Psoas muscle (tissue), 8 donors: Measurements from ENCODE around the gene AADACL3. TPM values are rescaled to one million over a fixed set of nuclear protein-coding genes. Genes with fewer than 3 reads are reported as not detected.
"Not testable (repeated sequence)": the region's sequence is repeated elsewhere in the genome, so short reads cannot be mapped to it uniquely, and the experiment has no call there.

ENCODE experiments used
- ATAC-seq, 4 donors: fragments of 200-7000 bp; cut with Tn5 transposase; one replicate each; pipeline ENCODE4 v1.9.1; 2020; ENCODE audit warnings: moderate library complexity in 3 of 4, mild to moderate bottlenecking in 2 of 4
- DNase-seq, 2 donors: peaks; one replicate each; pipeline ENCODE4 v3.0.0-alpha.2; 2020
- H3K27ac ChIP-seq: fragments of 200-600 bp; one replicate; pipeline ENCODE4 v1.8.0; 2022
- H3K27me3 ChIP-seq, 3 donors: fragments of 200-600 bp in 1 of 3; one replicate each; pipeline versions ENCODE4 v1.6.1 to v1.8.0; 2013 to 2022; ENCODE audit warnings: low read length in 2 of 3, mild to moderate bottlenecking in 2 of 3, moderate library complexity in 1 of 3; ENCODE audit not compliant: insufficient read depth in 3 of 3
- H3K36me3 ChIP-seq, 2 donors: fragments of 200-600 bp in 1 of 2; one replicate each; pipeline versions ENCODE4 v1.6.1 to v1.8.0; 2013 to 2022; ENCODE audit warnings: low read depth in 1 of 2, mild to moderate bottlenecking in 1 of 2, moderate library complexity in 1 of 2; ENCODE audit not compliant: insufficient read depth in 1 of 2
- H3K4me1 ChIP-seq: fragments of 200-600 bp; one replicate; pipeline ENCODE4 v1.8.0; 2022
- H3K4me3 ChIP-seq: fragments of 200-600 bp; one replicate; pipeline ENCODE4 v1.8.0; 2022; ENCODE audit warnings: mild to moderate bottlenecking
- H3K9me3 ChIP-seq: fragments of 200-600 bp; one replicate; pipeline ENCODE4 v1.8.0; 2022
- CTCF ChIP-seq: fragments of 200-600 bp; IDR thresholded peaks from one replicate; pipeline ENCODE4 v1.8.0; 2022; ENCODE audit warnings: antibody characterized with exemption
- WGBS, 3 donors: extraction: QIAGEN DNeasy Blood & Tissue Kit; methylation state at CpG; one replicate each; pipeline versions ENCODE4 v1.1.6 to v1.1.7; 2013; 5-methylcytosine and 5-hydroxymethylcytosine counted together
- intact Hi-C, 2 donors: fragments of 100-400 bp; cut with DNase I; formaldehyde crosslinking; loops; one replicate each; pipeline versions ENCODE4 v1.11.0 to v1.14.2; 2022
- polyA plus RNA-seq, 3 donors: library from polyadenylated mRNA; stranded (reverse); fragments of 200-250 nt; gene quantifications; one replicate each; pipeline ENCODE4 v1.2.3, GENCODE V29; 2013
- total RNA-seq, 4 donors: library from RNA; stranded (reverse); fragmentation: NEBNext Ultra II Directional in 2 of 4; extraction: Animal tissue kit (Norgen Biotek cat#: 25700) in 2 of 4; gene quantifications; one replicate each; pipeline versions ENCODE4 v1.2.1 to v1.2.4, GENCODE V29; 2021 to 2023
- donor health status: healthy with polysubstance abuse.
- donor health status: DM: no; HTN: no; CAD: no; lungs with moderate emphysema.
- donor health status: Bipolar disorder and iron deficiency.
- donor health status: healthy.
- donor health status: DM: yes; HTN: yes; CAD: no.
- donor health status: DM: no; HTN: no; CAD: no.
- donor health status: DM: no; HTN: no; CAD: no.
- donor health status: DM: yes; HTN: yes; CAD: no.

AADACL3 gene
- total and polyA plus RNA-seq, 7 donors, result not detected

- no peaks in the 10 kb centered on the region for H3K36me3 ChIP-seq
- H3K4me3 ChIP-seq, result no peak overlapping the region
- H3K9me3 ChIP-seq, result no peaks in the 10 kb centered on the region
- no peak for TF ChIP-seq CTCF
- H3K27ac ChIP-seq, result no peak overlapping the region
- no peaks in the 10 kb centered on the region for H3K27me3 ChIP-seq
- no peaks in the 10 kb centered on the region for H3K4me1 ChIP-seq
- DNase-seq (no peak), ATAC-seq (peak in 3 of 4 donors; percentile 54 to 77 (median 58))
- 20 to 58% (median 24%) methylated on average over 1 of the region's 1 CpG for WGBS, 3 donors
- intact Hi-C loops, result no loop called here
Measured at GRCh38 chr1:12722626-12723025, 6.7 kb downstream of the AADACL3 start.

GRCh38 chr1:12728391-12728790 is 12.5 kb downstream of the AADACL3 start:
- ATAC-seq, result no peak
- intact Hi-C loops, result no loop called here
- no peak overlapping the region for H3K4me3 ChIP-seq
- no peaks in the 10 kb centered on the region for H3K36me3 ChIP-seq
- TF ChIP-seq CTCF, result no peak
- no peaks in the 10 kb centered on the region for H3K4me1 ChIP-seq
- H3K27me3 ChIP-seq, result no peaks in the 10 kb centered on the region
- 80 to 88% (median 81%) methylated on average over 2 of the region's 2 CpGs for WGBS, 3 donors
- no peak for DNase-seq
- H3K9me3 ChIP-seq, result peaks cover 9% of the 10 kb centered on the region
- no peak overlapping the region for H3K27ac ChIP-seq

GRCh38 chr1:12730156-12730555 is 14.2 kb downstream of the AADACL3 start:
- H3K4me3 ChIP-seq, result no peak overlapping the region
- ATAC-seq (no peak), DNase-seq (no peak)
- no peaks in the 10 kb centered on the region for H3K27me3 ChIP-seq
- no peak overlapping the region for H3K27ac ChIP-seq
- H3K4me1 ChIP-seq, result no peaks in the 10 kb centered on the region
- H3K9me3 ChIP-seq, result peaks cover 9% of the 10 kb centered on the region
- WGBS, 3 donors, result 79 to 85% (median 83%) methylated on average over 1 of the region's 1 CpG
- intact Hi-C loops, result no loop called here
- no peak for TF ChIP-seq CTCF
- H3K36me3 ChIP-seq, result no peaks in the 10 kb centered on the region

GRCh38 chr1:12731084-12731483 is 15.2 kb downstream of the AADACL3 start:
- 66 to 71% (median 68%) methylated on average over 2 of the region's 2 CpGs for WGBS, 3 donors
- ATAC-seq, intact Hi-C loops, DNase-seq, H3K27me3 ChIP-seq, H3K36me3 ChIP-seq, H3K27ac ChIP-seq, H3K4me1 ChIP-seq, H3K4me3 ChIP-seq, H3K9me3 ChIP-seq: not testable (repeated sequence)

GRCh38 chr1:12734651-12735050 is 18.7 kb downstream of the AADACL3 start:
- no peak for ATAC-seq
- 62 to 64% (median 63%) methylated on average over 3 of the region's 3 CpGs for WGBS, 3 donors
- Histone ChIP-seq H3K4me1 (no peaks in the 10 kb centered on the region), H3K27me3 (peaks cover 0 to 12% (median 0%) of the 10 kb centered on the region in 3 donors), H3K27ac (no peak overlapping the region), H3K36me3 (no peaks in the 10 kb centered on the region), H3K4me3 (no peak overlapping the region), H3K9me3 (peaks cover 9% of the 10 kb centered on the region)
- no peak for DNase-seq
- TF ChIP-seq CTCF, result no peak
- intact Hi-C loops, result no loop called here
